ENCODE results near the gene STAB1. TPM values are rescaled to one million over a fixed set of nuclear protein-coding genes. Genes with fewer than 3 reads are reported as not detected.

Gene STAB1
- total RNA-seq, 1 donor from 2014 or later, result not detected

DNA sequence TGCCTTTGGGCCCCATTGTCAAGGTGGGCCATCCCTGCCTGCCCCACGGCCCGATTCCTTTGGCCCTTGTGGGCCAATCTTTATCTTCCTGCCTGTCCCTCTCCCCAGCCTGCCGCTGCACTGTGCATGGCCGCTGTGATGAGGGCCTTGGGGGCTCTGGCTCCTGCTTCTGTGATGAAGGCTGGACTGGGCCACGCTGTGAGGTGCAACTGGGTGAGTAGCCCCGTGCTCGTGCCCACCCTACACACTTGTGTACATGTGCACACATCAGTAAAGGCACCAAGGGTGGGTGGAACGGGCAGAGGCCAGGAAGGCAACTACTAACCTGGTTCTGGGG, 26.3 kb downstream of the STAB1 start:
- Mint-ChIP-seq H3K36me3 (peaks cover 9% of the 10 kb centered on the region), H3K9me3 (no peaks in the 10 kb centered on the region), H3K27ac (no peak overlapping the region), H3K4me3 (no peak overlapping the region), H3K27me3 (ENCODE audit: insufficient read depth, low read depth) (no peaks in the 10 kb centered on the region), H3K4me1 (peaks cover 3% of the 10 kb centered on the region)
- H3K27me3 ChIP-seq, result peaks cover 6% of the 10 kb centered on the region
- no peak overlapping the region for H3K9ac ChIP-seq
- H4K20me1 ChIP-seq (ENCODE audit: low read depth), result no peaks in the 10 kb centered on the region
- H3K4me3 ChIP-seq, result no peak overlapping the region
- no peak for DNase-seq (ENCODE audit: low spot score)
- H3K27ac ChIP-seq, result no peak overlapping the region
- no peaks in the 10 kb centered on the region for H3K79me2 ChIP-seq (ENCODE audit: low read depth)
- H2AFZ ChIP-seq (replicated peaks), result no peak overlapping the region
- H3K4me2 ChIP-seq, result no peak overlapping the region
- no peaks in the 10 kb centered on the region for H3F3A ChIP-seq (ENCODE audit: low read depth)
- no peaks in the 10 kb centered on the region for H3K9me3 ChIP-seq (ENCODE audit: low read depth)
- H3K36me3 ChIP-seq, result no peaks in the 10 kb centered on the region
- TF ChIP-seq EZH2 (IDR thresholded peaks at IDR 0.05) (no peak), EZH2phosphoT487 (IDR thresholded peaks at IDR 0.05) (no peak)
- TF ChIP-seq, protein P1, sequence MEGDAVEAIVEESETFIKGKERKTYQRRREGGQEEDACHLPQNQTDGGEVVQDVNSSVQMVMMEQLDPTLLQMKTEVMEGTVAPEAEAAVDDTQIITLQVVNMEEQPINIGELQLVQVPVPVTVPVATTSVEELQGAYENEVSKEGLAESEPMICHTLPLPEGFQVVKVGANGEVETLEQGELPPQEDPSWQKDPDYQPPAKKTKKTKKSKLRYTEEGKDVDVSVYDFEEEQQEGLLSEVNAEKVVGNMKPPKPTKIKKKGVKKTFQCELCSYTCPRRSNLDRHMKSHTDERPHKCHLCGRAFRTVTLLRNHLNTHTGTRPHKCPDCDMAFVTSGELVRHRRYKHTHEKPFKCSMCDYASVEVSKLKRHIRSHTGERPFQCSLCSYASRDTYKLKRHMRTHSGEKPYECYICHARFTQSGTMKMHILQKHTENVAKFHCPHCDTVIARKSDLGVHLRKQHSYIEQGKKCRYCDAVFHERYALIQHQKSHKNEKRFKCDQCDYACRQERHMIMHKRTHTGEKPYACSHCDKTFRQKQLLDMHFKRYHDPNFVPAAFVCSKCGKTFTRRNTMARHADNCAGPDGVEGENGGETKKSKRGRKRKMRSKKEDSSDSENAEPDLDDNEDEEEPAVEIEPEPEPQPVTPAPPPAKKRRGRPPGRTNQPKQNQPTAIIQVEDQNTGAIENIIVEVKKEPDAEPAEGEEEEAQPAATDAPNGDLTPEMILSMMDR (IDR thresholded peaks at IDR 0.05), result no peak
- no peaks in the 10 kb centered on the region for H3K4me1 ChIP-seq

DNA sequence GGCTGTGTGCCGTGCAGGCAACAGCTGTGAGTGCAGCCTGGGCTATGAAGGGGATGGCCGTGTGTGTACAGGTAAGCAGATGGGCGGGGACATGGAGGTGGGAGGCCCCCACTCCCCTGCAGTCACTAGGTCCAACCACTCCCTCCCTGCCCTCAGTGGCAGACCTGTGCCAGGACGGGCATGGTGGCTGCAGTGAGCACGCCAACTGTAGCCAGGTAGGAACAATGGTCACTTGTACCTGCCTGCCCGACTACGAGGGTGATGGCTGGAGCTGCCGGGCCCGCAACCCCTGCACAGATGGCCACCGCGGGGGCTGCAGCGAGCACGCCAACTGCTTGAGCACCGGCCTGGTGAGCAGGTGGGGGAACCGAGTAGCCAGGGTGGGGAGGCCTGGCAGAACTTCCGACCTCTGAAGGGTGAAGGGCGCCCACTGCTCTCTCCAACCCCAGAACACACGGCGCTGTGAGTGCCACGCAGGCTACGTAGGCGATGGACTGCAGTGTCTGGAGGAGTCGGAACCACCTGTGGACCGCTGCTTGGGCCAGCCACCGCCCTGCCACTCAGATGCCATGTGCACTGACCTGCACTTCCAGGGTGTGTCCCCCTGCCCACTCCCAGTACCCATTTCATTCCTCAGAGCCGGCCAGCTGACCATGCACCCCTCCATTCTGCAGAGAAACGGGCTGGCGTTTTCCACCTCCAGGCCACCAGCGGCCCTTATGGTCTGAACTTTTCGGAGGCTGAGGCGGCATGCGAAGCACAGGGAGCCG, 26.9 kb downstream of the STAB1 start:
- no peak overlapping the region for H3K27ac ChIP-seq
- no peak overlapping the region for H3K4me2 ChIP-seq
- peaks cover 5% of the 10 kb centered on the region for H3K4me1 Mint-ChIP-seq
- peaks cover 10% of the 10 kb centered on the region for H3K36me3 Mint-ChIP-seq
- H3K27me3 ChIP-seq, result peaks cover 6% of the 10 kb centered on the region
- H3K9me3 ChIP-seq (ENCODE audit: low read depth), result no peaks in the 10 kb centered on the region
- no peaks in the 10 kb centered on the region for H3K27me3 Mint-ChIP-seq (ENCODE audit: insufficient read depth, low read depth)
- H3K79me2 ChIP-seq (ENCODE audit: low read depth), result no peaks in the 10 kb centered on the region
- no peaks in the 10 kb centered on the region for H3F3A ChIP-seq (ENCODE audit: low read depth)
- no peak overlapping the region for H3K27ac Mint-ChIP-seq
- no peak for TF ChIP-seq EZH2phosphoT487 (IDR thresholded peaks at IDR 0.05)
- no peak for TF ChIP-seq EZH2 (IDR thresholded peaks at IDR 0.05)
- TF ChIP-seq, protein P1 (IDR thresholded peaks at IDR 0.05), result no peak
- H3K4me3 ChIP-seq, result no peak overlapping the region
- H3K4me1 ChIP-seq, result no peaks in the 10 kb centered on the region
- H3K9me3 Mint-ChIP-seq, result no peaks in the 10 kb centered on the region
- no peaks in the 10 kb centered on the region for H3K36me3 ChIP-seq
- H3K4me3 Mint-ChIP-seq, result no peak overlapping the region
- no peak for DNase-seq (ENCODE audit: low spot score)
- H3K9ac ChIP-seq, result no peak overlapping the region
- peaks cover 6% of the 10 kb centered on the region for H4K20me1 ChIP-seq (ENCODE audit: low read depth)
- no peak overlapping the region for H2AFZ ChIP-seq (replicated peaks)

DNA sequence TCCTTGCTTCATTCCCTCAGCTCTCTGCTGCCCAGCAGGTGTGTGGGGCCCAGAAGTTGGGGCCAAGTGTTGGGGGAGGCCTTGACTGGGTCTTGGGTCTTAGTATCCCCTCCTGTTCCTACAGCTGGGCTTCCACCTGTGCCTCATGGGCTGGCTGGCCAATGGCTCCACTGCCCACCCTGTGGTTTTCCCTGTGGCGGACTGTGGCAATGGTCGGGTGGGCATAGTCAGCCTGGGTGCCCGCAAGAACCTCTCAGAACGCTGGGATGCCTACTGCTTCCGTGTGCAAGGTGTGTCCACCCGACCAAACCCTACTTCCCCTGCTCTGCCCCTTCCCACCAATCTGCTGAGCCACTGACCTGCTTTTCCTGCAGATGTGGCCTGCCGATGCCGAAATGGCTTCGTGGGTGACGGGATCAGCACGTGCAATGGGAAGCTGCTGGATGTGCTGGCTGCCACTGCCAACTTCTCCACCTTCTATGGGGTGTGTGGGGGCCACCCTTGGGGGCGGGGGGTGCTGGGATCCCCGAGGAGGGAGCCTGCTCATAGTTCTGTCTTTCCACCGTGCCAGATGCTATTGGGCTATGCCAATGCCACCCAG, 27.6 kb downstream of the STAB1 start:
- Histone ChIP-seq H3K36me3 (no peaks in the 10 kb centered on the region), H3K9me3 (ENCODE audit: low read depth) (no peaks in the 10 kb centered on the region), H3K27me3 (peaks cover 6% of the 10 kb centered on the region), H3K4me3 (no peak overlapping the region), H3F3A (ENCODE audit: low read depth) (no peaks in the 10 kb centered on the region), H2AFZ (replicated peaks) (no peak overlapping the region), H4K20me1 (ENCODE audit: low read depth) (peaks cover 11% of the 10 kb centered on the region), H3K9ac (no peak overlapping the region), H3K4me1 (no peaks in the 10 kb centered on the region), H3K27ac (no peak overlapping the region), H3K4me2 (no peak overlapping the region), H3K79me2 (ENCODE audit: low read depth) (no peaks in the 10 kb centered on the region)
- no peak for TF ChIP-seq EZH2 (IDR thresholded peaks at IDR 0.05)
- TF ChIP-seq EZH2phosphoT487 (IDR thresholded peaks at IDR 0.05), result no peak
- TF ChIP-seq, protein P1 (IDR thresholded peaks at IDR 0.05), result no peak
- peaks cover 10% of the 10 kb centered on the region for H3K36me3 Mint-ChIP-seq
- DNase-seq (ENCODE audit: low spot score), result no peak
- no peaks in the 10 kb centered on the region for H3K9me3 Mint-ChIP-seq
- no peak overlapping the region for H3K27ac Mint-ChIP-seq
- H3K4me1 Mint-ChIP-seq, result peaks cover 12% of the 10 kb centered on the region
- H3K4me3 Mint-ChIP-seq, result no peak overlapping the region
- H3K27me3 Mint-ChIP-seq (ENCODE audit: insufficient read depth, low read depth), result no peaks in the 10 kb centered on the region

Data from neural progenitor cell (in vitro differentiated cells).